HepG2 (cell line): ENCODE measurements around the gene SLC9A8. TPM values are rescaled to one million over a fixed set of nuclear protein-coding genes. Genes with fewer than 3 reads are reported as not detected.
A peak's percentile ranks its signal among the peaks of the same experiment; 100 is the strongest.

Experiments
- ARID5B ChIP-seq: IDR thresholded peaks from 2 replicates; pipeline ENCODE4 v1.4.0; 2020; ENCODE audit warnings: mild to moderate bottlenecking, missing genetic modification reagents
- GATAD1 ChIP-seq: IDR thresholded peaks from 2 replicates; pipeline ENCODE4 v1.6.1; 2016; ENCODE audit warnings: missing genetic modification reagents, missing compliant biosample characterization
- GMEB1 ChIP-seq: sonication (generic); formaldehyde crosslinking; IDR thresholded peaks from 2 replicates; pipeline ENCODE4 v1.5.1; 2020; ENCODE audit warnings: missing genetic modification reagents, mild to moderate bottlenecking, borderline replicate concordance
- MAX ChIP-seq: IDR thresholded peaks from 2 replicates; pipeline ENCODE4 v1.6.1; 2012; ENCODE audit warnings: inconsistent platforms
- NCOA2 ChIP-seq: sonication (generic); formaldehyde crosslinking; IDR thresholded peaks from 2 replicates; pipeline ENCODE4 v1.8.0; 2022; ENCODE audit warnings: inconsistent platforms
- ONECUT2 ChIP-seq: sonication (generic); formaldehyde crosslinking; IDR thresholded peaks from 2 replicates; pipeline ENCODE4 v1.4.0; 2020; ENCODE audit warnings: missing genetic modification reagents
- PCBP1 ChIP-seq: fragments of 200-400 bp; formaldehyde crosslinking; IDR thresholded peaks from 2 replicates; pipeline ENCODE4 v1.6.1; 2017; ENCODE audit warnings: mild to moderate bottlenecking, low read depth, low read length, borderline replicate concordance
- SALL2 ChIP-seq: sonication (generic); formaldehyde crosslinking; IDR thresholded peaks from 2 replicates; pipeline ENCODE4 v1.8.1; 2023; ENCODE audit warnings: mild to moderate bottlenecking, missing genetic modification reagents, inconsistent platforms
- TAF1 ChIP-seq: sonication (generic); formaldehyde crosslinking; IDR thresholded peaks from 2 replicates; pipeline ENCODE4 v1.4.0; 2020; ENCODE audit warnings: missing genetic modification reagents
- TOPORS ChIP-seq: sonication (generic); formaldehyde crosslinking; IDR thresholded peaks from 2 replicates; pipeline ENCODE4 v1.8.0; 2023; ENCODE audit warnings: mild to moderate bottlenecking, missing genetic modification reagents
- ZNF224 ChIP-seq: sonication (generic); formaldehyde crosslinking; IDR thresholded peaks from 2 replicates; pipeline ENCODE4 v1.5.0; 2020; ENCODE audit warnings: mild to moderate bottlenecking, missing genetic modification reagents
- ZNF282 ChIP-seq: fragments of 450-650 bp; IDR thresholded peaks from 2 replicates; pipeline ENCODE4 v1.6.1; 2018; ENCODE audit not compliant: partially characterized antibody
- ZNF292 ChIP-seq: sonication (generic); formaldehyde crosslinking; IDR thresholded peaks from 2 replicates; pipeline ENCODE4 v1.8.1; 2022; ENCODE audit warnings: mild to moderate bottlenecking, low read depth, missing genetic modification reagents, borderline replicate concordance
- ZNF530 ChIP-seq: sonication (generic); formaldehyde crosslinking; IDR thresholded peaks from 2 replicates; pipeline ENCODE4 v1.5.0; 2020; ENCODE audit warnings: low read depth, mild to moderate bottlenecking, missing genetic modification reagents
- ZNF781 ChIP-seq: sonication (generic); formaldehyde crosslinking; IDR thresholded peaks from 2 replicates; pipeline ENCODE4 v1.5.1; 2020; ENCODE audit warnings: borderline replicate concordance, mild to moderate bottlenecking, missing genetic modification reagents; ENCODE audit errors: not compliant biosample characterization
- ZSCAN21 ChIP-seq: sonication (generic); formaldehyde crosslinking; IDR thresholded peaks from 2 replicates; pipeline ENCODE4 v1.8.0; 2022; ENCODE audit warnings: mild to moderate bottlenecking, missing genetic modification reagents, moderate library complexity, borderline replicate concordance
- polyA plus RNA-seq, 8 experiments: library from polyadenylated mRNA; depleted of rRNA in 3 of 8; stranded (reverse) in 7 of 8; unstranded in 1 of 8; fragments of >200 nt; fragmentation: Illumina TruSeq in 4 of 8; extraction: Trizol in 4 of 8; gene quantifications; 2 replicates each; pipeline versions ENCODE4 v1.2.1 to v1.2.3, GENCODE V29; 2011 to 2016; ENCODE audit warnings: low read depth in 4 of 8, missing spikeins in 1 of 8, mixed read lengths in 1 of 8; ENCODE audit not compliant: insufficient read depth in 1 of 8
- total RNA-seq, 5 experiments: library from RNA; depleted of rRNA; stranded (reverse); fragments of >200 nt; fragmentation: Illumina TruSeq; extraction: Trizol; gene quantifications; 2 replicates each; pipeline ENCODE4 v1.2.3, GENCODE V29; 2016; ENCODE audit warnings: low read depth in 1 of 5
- TF ChIP-seq, protein P1 (sequence below): sonication (generic); formaldehyde crosslinking; IDR thresholded peaks from 2 replicates; pipeline ENCODE4 v1.4.0; 2020; ENCODE audit warnings: missing genetic modification reagents
- TF ChIP-seq, protein P2 (sequence below), 2 experiments: IDR thresholded peaks; 2 replicates each; pipeline ENCODE4 v1.6.1; 2011 to 2012; ENCODE audit warnings: low read length in 2 of 2, borderline replicate concordance in 1 of 2, low read depth in 1 of 2, mild to moderate bottlenecking in 1 of 2, moderate library complexity in 1 of 2
- TF ChIP-seq, protein P3 (sequence below): sonication (generic); formaldehyde crosslinking; IDR thresholded peaks from 2 replicates; pipeline ENCODE4 v1.5.0; 2020; ENCODE audit warnings: missing genetic modification reagents

The SLC9A8 gene
- total and polyA plus RNA-seq, 2 of the 13 experiments (the other 11 are each of a cell fraction or from before 2014, with no cell fraction given), result 4.1 to 7.4 TPM

- TF ChIP-seq, protein P1, sequence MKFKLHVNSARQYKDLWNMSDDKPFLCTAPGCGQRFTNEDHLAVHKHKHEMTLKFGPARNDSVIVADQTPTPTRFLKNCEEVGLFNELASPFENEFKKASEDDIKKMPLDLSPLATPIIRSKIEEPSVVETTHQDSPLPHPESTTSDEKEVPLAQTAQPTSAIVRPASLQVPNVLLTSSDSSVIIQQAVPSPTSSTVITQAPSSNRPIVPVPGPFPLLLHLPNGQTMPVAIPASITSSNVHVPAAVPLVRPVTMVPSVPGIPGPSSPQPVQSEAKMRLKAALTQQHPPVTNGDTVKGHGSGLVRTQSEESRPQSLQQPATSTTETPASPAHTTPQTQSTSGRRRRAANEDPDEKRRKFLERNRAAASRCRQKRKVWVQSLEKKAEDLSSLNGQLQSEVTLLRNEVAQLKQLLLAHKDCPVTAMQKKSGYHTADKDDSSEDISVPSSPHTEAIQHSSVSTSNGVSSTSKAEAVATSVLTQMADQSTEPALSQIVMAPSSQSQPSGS (CRISPR knock-in tag), result no peak
- TF ChIP-seq, protein P2, sequence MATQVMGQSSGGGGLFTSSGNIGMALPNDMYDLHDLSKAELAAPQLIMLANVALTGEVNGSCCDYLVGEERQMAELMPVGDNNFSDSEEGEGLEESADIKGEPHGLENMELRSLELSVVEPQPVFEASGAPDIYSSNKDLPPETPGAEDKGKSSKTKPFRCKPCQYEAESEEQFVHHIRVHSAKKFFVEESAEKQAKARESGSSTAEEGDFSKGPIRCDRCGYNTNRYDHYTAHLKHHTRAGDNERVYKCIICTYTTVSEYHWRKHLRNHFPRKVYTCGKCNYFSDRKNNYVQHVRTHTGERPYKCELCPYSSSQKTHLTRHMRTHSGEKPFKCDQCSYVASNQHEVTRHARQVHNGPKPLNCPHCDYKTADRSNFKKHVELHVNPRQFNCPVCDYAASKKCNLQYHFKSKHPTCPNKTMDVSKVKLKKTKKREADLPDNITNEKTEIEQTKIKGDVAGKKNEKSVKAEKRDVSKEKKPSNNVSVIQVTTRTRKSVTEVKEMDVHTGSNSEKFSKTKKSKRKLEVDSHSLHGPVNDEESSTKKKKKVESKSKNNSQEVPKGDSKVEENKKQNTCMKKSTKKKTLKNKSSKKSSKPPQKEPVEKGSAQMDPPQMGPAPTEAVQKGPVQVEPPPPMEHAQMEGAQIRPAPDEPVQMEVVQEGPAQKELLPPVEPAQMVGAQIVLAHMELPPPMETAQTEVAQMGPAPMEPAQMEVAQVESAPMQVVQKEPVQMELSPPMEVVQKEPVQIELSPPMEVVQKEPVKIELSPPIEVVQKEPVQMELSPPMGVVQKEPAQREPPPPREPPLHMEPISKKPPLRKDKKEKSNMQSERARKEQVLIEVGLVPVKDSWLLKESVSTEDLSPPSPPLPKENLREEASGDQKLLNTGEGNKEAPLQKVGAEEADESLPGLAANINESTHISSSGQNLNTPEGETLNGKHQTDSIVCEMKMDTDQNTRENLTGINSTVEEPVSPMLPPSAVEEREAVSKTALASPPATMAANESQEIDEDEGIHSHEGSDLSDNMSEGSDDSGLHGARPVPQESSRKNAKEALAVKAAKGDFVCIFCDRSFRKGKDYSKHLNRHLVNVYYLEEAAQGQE (IDR thresholded peaks at IDR 0.05; ENCODE audit: borderline replicate concordance in 1 of 2, low read depth in 1 of 2, low read length in 2 of 2), result no peak
- TF ChIP-seq ZNF781 (CRISPR knock-in tag) (no peak), SALL2 (CRISPR knock-in tag) (no peak), TAF1 (CRISPR knock-in tag) (no peak), GMEB1 (CRISPR knock-in tag) (no peak), ARID5B (CRISPR knock-in tag) (no peak), ZNF224 (CRISPR knock-in tag) (no peak), PCBP1 (0 out of 2 replicates have a peak, but pooled peaks have one; percentile 76), ZSCAN21 (CRISPR knock-in tag) (no peak), ZNF530 (CRISPR knock-in tag) (no peak), GATAD1 (no peak), TOPORS (CRISPR knock-in tag) (no peak), ZNF282 (no peak), MAX (no peak), ZNF292 (no peak; the same call in 1 of the 2 replicates), ONECUT2 (CRISPR knock-in tag) (0 out of 2 replicates have a peak, but pooled peaks have one; percentile 3), NCOA2 (no peak)
- TF ChIP-seq, protein P3, sequence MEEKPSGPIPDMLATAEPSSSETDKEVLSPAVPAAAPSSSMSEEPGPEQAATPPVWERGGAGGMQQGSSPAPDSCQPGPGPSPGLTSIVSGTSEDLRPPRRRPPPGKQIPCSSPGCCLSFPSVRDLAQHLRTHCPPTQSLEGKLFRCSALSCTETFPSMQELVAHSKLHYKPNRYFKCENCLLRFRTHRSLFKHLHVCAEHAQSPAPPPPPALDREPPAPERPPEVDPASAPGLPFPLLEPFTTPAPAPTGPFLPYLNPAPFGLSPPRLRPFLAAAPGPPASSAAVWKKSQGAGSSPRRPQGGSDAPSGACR (CRISPR knock-in tag), result no peak
These were observed 123.1 kb downstream of the SLC9A8 start (continued) for GRCh38 chr20:49935746-49936152.
